HG02642 (cell line): Measurements from ENCODE around the gene EPPIN.
"Not testable (repeated sequence)": the region's sequence is repeated elsewhere in the genome, so short reads cannot be mapped to it uniquely, and the experiment has no call there.

Source experiments
- ATAC-seq: cut with Tn5 transposase; IDR thresholded peaks from one replicate; pipeline ENCODE4 v1.9.1; 2021; ENCODE audit warnings: mild to moderate bottlenecking; ENCODE audit not compliant: unreplicated experiment, poor library complexity

Gene EPPIN

GRCh38 chr20:45547206-45547770 is at the start of gene EPPIN:
EPPIN (minus strand) TSS chr20:45547401; CDS start chr20:45547357, 44 bp downstream.
- no peak for ATAC-seq

- ATAC-seq, result no peak
These were observed 48.0 kb upstream of the EPPIN start for GRCh38 chr20:45595235-45595634.

- no peak for ATAC-seq
These were observed 46.3 kb upstream of the EPPIN start for GRCh38 chr20:45593498-45593897.

GRCh38 chr20:45592574-45593189 is 45.5 kb upstream of the EPPIN start:
- no peak for ATAC-seq

- ATAC-seq, result no peak
These were observed 42.5 kb upstream of the EPPIN start for GRCh38 chr20:45589725-45590124.

GRCh38 chr20:45588800-45589199 is 41.6 kb upstream of the EPPIN start:
- ATAC-seq, result no peak

- ATAC-seq, result not testable (repeated sequence)
These were observed 38.8 kb upstream of the EPPIN start for GRCh38 chr20:45585986-45586385.

- not testable (repeated sequence) for ATAC-seq
These were observed 37.1 kb upstream of the EPPIN start for GRCh38 chr20:45584294-45584693.

GRCh38 chr20:45583502-45583901 is 36.3 kb upstream of the EPPIN start:
- no peak for ATAC-seq

- no peak for ATAC-seq
These were observed 34.5 kb upstream of the EPPIN start for GRCh38 chr20:45581702-45582101.

- no peak for ATAC-seq
These were observed 32.0 kb upstream of the EPPIN start, which contains the start of gene WFDC8 for GRCh38 chr20:45579184-45579583. WFDC8 (minus strand) TSS chr20:45579284; CDS start chr20:45579247, 37 bp downstream.

- ATAC-seq, result no peak
These were observed 31.0 kb upstream of the EPPIN start for GRCh38 chr20:45578231-45578630.

GRCh38 chr20:45576995-45577394 is 29.8 kb upstream of the EPPIN start:
- ATAC-seq, result no peak

GRCh38 chr20:45575931-45576330 is 28.7 kb upstream of the EPPIN start:
- no peak for ATAC-seq

GRCh38 chr20:45569650-45570049 is 22.4 kb upstream of the EPPIN start:
- not testable (repeated sequence) for ATAC-seq

- no peak for ATAC-seq
These were observed 17.6 kb upstream of the EPPIN start for GRCh38 chr20:45564760-45565276.

GRCh38 chr20:45555198-45555597 is 8.0 kb upstream of the EPPIN start:
- no peak for ATAC-seq

GRCh38 chr20:45552456-45552855 is 5.3 kb upstream of the EPPIN start:
- no peak for ATAC-seq

GRCh38 chr20:45550765-45551164 is 3.6 kb upstream of the EPPIN start:
- no peak for ATAC-seq

GRCh38 chr20:45548410-45548809 is 1.2 kb upstream of the EPPIN start:
- ATAC-seq, result no peak

- no peak for ATAC-seq
These were observed 1.3 kb downstream of the EPPIN start for GRCh38 chr20:45545754-45546453.
